Inflammatory macrophage treated with lipopolysaccharide for 4 hours (primary cell): ENCODE results near the gene ZFYVE28.

ENCODE experiments used
- DNase-seq: peaks from one replicate; pipeline ENCODE4 v3.0.0-alpha.2; 2020

The ZFYVE28 gene

GRCh38 chr4:2297606-2298531 is 120.6 kb downstream of the ZFYVE28 start:
- no peak for DNase-seq

- no peak for DNase-seq
Measured at GRCh38 chr4:2296631-2297601, 121.5 kb downstream of the ZFYVE28 start.

GRCh38 chr4:2295900-2296442 is 122.5 kb downstream of the ZFYVE28 start:
- DNase-seq = no peak

GRCh38 chr4:2295500-2295899 is 122.9 kb downstream of the ZFYVE28 start:
- no peak for DNase-seq

GRCh38 chr4:2292646-2293108 is 125.8 kb downstream of the ZFYVE28 start:
- DNase-seq = no peak

- no peak for DNase-seq
Measured at GRCh38 chr4:2291705-2292645, 126.5 kb downstream of the ZFYVE28 start.

- DNase-seq = no peak
Measured at GRCh38 chr4:2290974-2291704, 127.3 kb downstream of the ZFYVE28 start.

- no peak for DNase-seq
Measured at GRCh38 chr4:2290488-2290887, 128.0 kb downstream of the ZFYVE28 start.

- no peak for DNase-seq
Measured at GRCh38 chr4:2289955-2290333, 128.5 kb downstream of the ZFYVE28 start.

- no peak for DNase-seq
Measured at GRCh38 chr4:2289311-2289954, 129.0 kb downstream of the ZFYVE28 start.

- DNase-seq = no peak
Measured at GRCh38 chr4:2288051-2288541, 130.3 kb downstream of the ZFYVE28 start.

GRCh38 chr4:2287594-2287915 is 130.9 kb downstream of the ZFYVE28 start:
- no peak for DNase-seq

- DNase-seq = no peak
Measured at GRCh38 chr4:2286904-2287593, 131.4 kb downstream of the ZFYVE28 start.

- DNase-seq = no peak
Measured at GRCh38 chr4:2285613-2286381, 132.6 kb downstream of the ZFYVE28 start.

GRCh38 chr4:2284934-2285612 is 133.4 kb downstream of the ZFYVE28 start:
- no peak for DNase-seq

GRCh38 chr4:2284161-2284933 is 134.1 kb downstream of the ZFYVE28 start:
- DNase-seq = no peak

- no peak for DNase-seq
Measured at GRCh38 chr4:2283199-2283711, 135.2 kb downstream of the ZFYVE28 start.
